Activated CD8-positive, alpha-beta T cell treated with anti-CD3 and anti-CD28 coated beads for 36 hours (primary cell): Measurements from ENCODE around the gene RUNX1. TPM values are rescaled to one million over a fixed set of nuclear protein-coding genes. Genes with fewer than 3 reads are reported as not detected.

Experiments
- ATAC-seq: fragments of 200-7000 bp; cut with Tn5 transposase; one replicate; pipeline ENCODE4 v1.10.0; 2021; ENCODE audit warnings: mild to moderate bottlenecking, moderate library complexity
- CTCF ChIA-PET: fragments of 350-600 bp; sonication (Branson Sonifier 250); formaldehyde crosslinking; loops from one replicate; lab custom pipeline; 2021; ENCODE audit warnings: antibody characterized with exemption; lab: Charles Lee
- POLR2A ChIA-PET: fragments of 350-600 bp; sonication (Branson Sonifier 250); formaldehyde crosslinking; loops from one replicate; lab custom pipeline; 2021; ENCODE audit warnings: antibody characterized with exemption; lab: Charles Lee
- DNase-seq: peaks from one replicate; pipeline ENCODE4 v3.0.0-alpha.2; 2020
- H3K27ac Mint-ChIP-seq: one replicate; pipeline ENCODE4 v1.8.0; 2021; ENCODE audit warnings: mild to moderate bottlenecking, mixed read lengths
- H3K27me3 Mint-ChIP-seq: one replicate; pipeline ENCODE4 v1.8.0; 2021; ENCODE audit warnings: mixed read lengths
- H3K36me3 Mint-ChIP-seq: one replicate; pipeline ENCODE4 v1.8.0; 2021; ENCODE audit warnings: low read depth, mixed read lengths
- H3K4me1 Mint-ChIP-seq: one replicate; pipeline ENCODE4 v1.8.0; 2021; ENCODE audit warnings: low read depth, mixed read lengths
- H3K4me3 Mint-ChIP-seq: one replicate; pipeline ENCODE4 v1.8.0; 2021; ENCODE audit warnings: mild to moderate bottlenecking, moderate library complexity, mixed read lengths
- H3K9me3 Mint-ChIP-seq: one replicate; pipeline ENCODE4 v1.8.0; 2021; ENCODE audit warnings: mixed read lengths
- CTCF ChIP-seq: fragments of 200-600 bp; IDR thresholded peaks from one replicate; pipeline ENCODE4 v1.8.0; 2022; ENCODE audit warnings: antibody characterized with exemption, mild to moderate bottlenecking
- intact Hi-C: fragments of 100-400 bp; cut with micrococcal nuclease; formaldehyde crosslinking; loops from one replicate; pipeline ENCODE4 v1.10.0; 2022
- total RNA-seq, 2 experiments: library from RNA; stranded (reverse); gene quantifications; one replicate each; pipeline ENCODE4 v1.2.3, GENCODE V29; 2021

The RUNX1 gene
- total RNA-seq, 2 experiments from 2014 or later = 18.7 to 19.0 TPM

GRCh38 chr21:34999397-34999941 lies 49.6 kb downstream of the RUNX1 start:
- Mint-ChIP-seq H3K9me3 (no peaks in the 10 kb centered on the region), H3K27ac (peak overlapping the region; percentile 81), H3K36me3 (peaks cover 9% of the 10 kb centered on the region), H3K4me1 (peaks cover 86% of the 10 kb centered on the region), H3K27me3 (no peaks in the 10 kb centered on the region), H3K4me3 (no peak overlapping the region)
- ChIA-PET CTCF (interaction anchor here (1.2 to 1.9 kb wide), 8 partner anchors 9 to 109 kb away, joined by 3 to 6 read pairs (median 5); no protein-coding TSS in a partner anchor), POLR2A (interaction anchor here (0.7 to 1.7 kb wide), 7 partner anchors 10 to 111 kb away, joined by 3 to 13 read pairs (median 5); no protein-coding TSS in a partner anchor)
- TF ChIP-seq CTCF = no peak
- intact Hi-C loops = no loop called here
- ATAC-seq = no peak
- DNase-seq = no peak

- H3K36me3 Mint-ChIP-seq = peaks cover 9% of the 10 kb centered on the region
- H3K27me3 Mint-ChIP-seq = no peaks in the 10 kb centered on the region
- ChIA-PET POLR2A (interaction anchor here (0.6 to 1.0 kb wide), 2 partner anchors 17 to 49 kb away, joined by 3 read pairs; no protein-coding TSS in a partner anchor), CTCF (interaction anchor here (1.9 kb wide), 1 partner anchor 51 kb away, joined by 6 read pairs; no protein-coding TSS in a partner anchor)
- H3K4me1 Mint-ChIP-seq = peaks cover 74% of the 10 kb centered on the region
- H3K4me3 Mint-ChIP-seq = no peak overlapping the region
- no peak for DNase-seq
- peak overlapping the region; percentile 59 for H3K27ac Mint-ChIP-seq
- no peaks in the 10 kb centered on the region for H3K9me3 Mint-ChIP-seq
- no peak for ATAC-seq
- no peak for TF ChIP-seq CTCF
- intact Hi-C loops = no loop called here
Measured at GRCh38 chr21:34998176-34998575, 50.9 kb downstream of the RUNX1 start.

- DNase-seq (no peak), ATAC-seq (no peak)
- ChIA-PET POLR2A (interaction anchor here (1.4 to 2.0 kb wide), 3 partner anchors 18 to 49 kb away, joined by 3 to 4 read pairs (median 4); no protein-coding TSS in a partner anchor), CTCF (no interaction called here)
- peaks cover 69% of the 10 kb centered on the region for H3K4me1 Mint-ChIP-seq
- H3K36me3 Mint-ChIP-seq = peaks cover 9% of the 10 kb centered on the region
- intact Hi-C loops = no loop called here
- H3K27ac Mint-ChIP-seq = no peak overlapping the region
- no peaks in the 10 kb centered on the region for H3K27me3 Mint-ChIP-seq
- no peak overlapping the region for H3K4me3 Mint-ChIP-seq
- H3K9me3 Mint-ChIP-seq = no peaks in the 10 kb centered on the region
- TF ChIP-seq CTCF = no peak
Measured at GRCh38 chr21:34997294-34997693, 51.8 kb downstream of the RUNX1 start.

GRCh38 chr21:34996304-34997101 lies 52.6 kb downstream of the RUNX1 start:
- ATAC-seq = peak; percentile 81

More at GRCh38 chr21:34996304-34997101, 52.6 kb downstream of the RUNX1 start:
- no peak overlapping the region for H3K4me3 Mint-ChIP-seq
- ChIA-PET POLR2A (interaction anchor here (0.6 to 2.0 kb wide), 7 partner anchors 8 to 107 kb away, joined by 3 to 6 read pairs (median 4); no protein-coding TSS in a partner anchor), CTCF (no interaction called here)
- H3K4me1 Mint-ChIP-seq = peaks cover 66% of the 10 kb centered on the region
- TF ChIP-seq CTCF = no peak
- DNase-seq = peak; percentile 68
- H3K27me3 Mint-ChIP-seq = no peaks in the 10 kb centered on the region
- peaks cover 9% of the 10 kb centered on the region for H3K36me3 Mint-ChIP-seq
- intact Hi-C loops = no loop called here
- no peaks in the 10 kb centered on the region for H3K9me3 Mint-ChIP-seq
- H3K27ac Mint-ChIP-seq = peak overlapping the region; percentile 71
